ENCODE results near the gene RUNX2. TPM values are rescaled to one million over a fixed set of nuclear protein-coding genes. Genes with fewer than 3 reads are reported as not detected.

The RUNX2 gene
- polyA plus RNA-seq, 1 donor from 2014 or later = not detected

DNA sequence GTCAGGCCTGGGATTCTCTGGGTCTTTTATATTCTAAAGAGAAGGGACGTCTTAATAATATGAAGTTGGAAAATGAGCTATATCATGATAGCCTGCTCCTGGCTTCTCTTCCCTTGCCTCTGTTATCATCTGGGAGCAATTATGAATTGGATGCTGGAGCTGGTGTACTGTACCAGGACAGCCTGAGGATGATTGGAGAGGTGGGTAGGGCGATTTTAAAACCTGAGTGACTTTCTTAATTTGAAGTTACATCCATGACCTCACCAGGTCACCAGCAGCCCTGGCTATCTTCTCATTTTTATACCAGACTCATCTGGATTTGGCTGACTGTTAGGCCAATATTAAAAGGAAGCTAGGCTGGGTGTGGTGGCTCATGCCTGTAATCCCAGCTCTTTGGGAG, 369.9 kb downstream of the RUNX2 start:
- Histone ChIP-seq H3K27me3 (ENCODE audit: insufficient read depth, low read depth, low read length) (no peaks in the 10 kb centered on the region), H3F3A (ENCODE audit: insufficient read depth, low read length, poor library complexity, severe bottlenecking) (no peaks in the 10 kb centered on the region), H3K9ac (ENCODE audit: low read length) (no peak overlapping the region), H3K36me3 (ENCODE audit: insufficient read depth, low read length) (no peaks in the 10 kb centered on the region), H3K4me3 (ENCODE audit: low read length) (no peak overlapping the region), H3K79me2 (replicated peaks; ENCODE audit: insufficient read depth, low read length) (no peaks in the 10 kb centered on the region), H3K9me2 (ENCODE audit: insufficient read depth, low read length) (no peaks in the 10 kb centered on the region), H4K20me1 (ENCODE audit: insufficient read depth) (no peaks in the 10 kb centered on the region), H2AFZ (ENCODE audit: low read depth, low read length) (no peak overlapping the region), H3K27ac (ENCODE audit: low read length) (no peak overlapping the region), H3K9me3 (ENCODE audit: low read length) (no peaks in the 10 kb centered on the region), H3K4me2 (ENCODE audit: low read length) (no peak overlapping the region)
- TF ChIP-seq POLR2AphosphoS5 (IDR thresholded peaks at IDR 0.05) = no peak
- TF ChIP-seq SMC3 (conservative IDR thresholded peaks at IDR 0.05; ENCODE audit: poor library complexity) = no peak
- no peak for TF ChIP-seq EZH2 (IDR thresholded peaks at IDR 0.05; ENCODE audit: borderline replicate concordance, insufficient read depth, low read length, poor library complexity, severe bottlenecking)
- no peak for TF ChIP-seq RAD21 (conservative IDR thresholded peaks at IDR 0.05)
- TF ChIP-seq, protein P1, sequence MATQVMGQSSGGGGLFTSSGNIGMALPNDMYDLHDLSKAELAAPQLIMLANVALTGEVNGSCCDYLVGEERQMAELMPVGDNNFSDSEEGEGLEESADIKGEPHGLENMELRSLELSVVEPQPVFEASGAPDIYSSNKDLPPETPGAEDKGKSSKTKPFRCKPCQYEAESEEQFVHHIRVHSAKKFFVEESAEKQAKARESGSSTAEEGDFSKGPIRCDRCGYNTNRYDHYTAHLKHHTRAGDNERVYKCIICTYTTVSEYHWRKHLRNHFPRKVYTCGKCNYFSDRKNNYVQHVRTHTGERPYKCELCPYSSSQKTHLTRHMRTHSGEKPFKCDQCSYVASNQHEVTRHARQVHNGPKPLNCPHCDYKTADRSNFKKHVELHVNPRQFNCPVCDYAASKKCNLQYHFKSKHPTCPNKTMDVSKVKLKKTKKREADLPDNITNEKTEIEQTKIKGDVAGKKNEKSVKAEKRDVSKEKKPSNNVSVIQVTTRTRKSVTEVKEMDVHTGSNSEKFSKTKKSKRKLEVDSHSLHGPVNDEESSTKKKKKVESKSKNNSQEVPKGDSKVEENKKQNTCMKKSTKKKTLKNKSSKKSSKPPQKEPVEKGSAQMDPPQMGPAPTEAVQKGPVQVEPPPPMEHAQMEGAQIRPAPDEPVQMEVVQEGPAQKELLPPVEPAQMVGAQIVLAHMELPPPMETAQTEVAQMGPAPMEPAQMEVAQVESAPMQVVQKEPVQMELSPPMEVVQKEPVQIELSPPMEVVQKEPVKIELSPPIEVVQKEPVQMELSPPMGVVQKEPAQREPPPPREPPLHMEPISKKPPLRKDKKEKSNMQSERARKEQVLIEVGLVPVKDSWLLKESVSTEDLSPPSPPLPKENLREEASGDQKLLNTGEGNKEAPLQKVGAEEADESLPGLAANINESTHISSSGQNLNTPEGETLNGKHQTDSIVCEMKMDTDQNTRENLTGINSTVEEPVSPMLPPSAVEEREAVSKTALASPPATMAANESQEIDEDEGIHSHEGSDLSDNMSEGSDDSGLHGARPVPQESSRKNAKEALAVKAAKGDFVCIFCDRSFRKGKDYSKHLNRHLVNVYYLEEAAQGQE (IDR thresholded peaks at IDR 0.05; ENCODE audit: borderline replicate concordance) = no peak
- TF ChIP-seq MXI1 (conservative IDR thresholded peaks at IDR 0.05; ENCODE audit: poor library complexity, severe bottlenecking) = no peak
- no peak for TF ChIP-seq TAF1 (IDR thresholded peaks at IDR 0.05; ENCODE audit: low read depth)
- TF ChIP-seq EP300 (conservative IDR thresholded peaks at IDR 0.05; ENCODE audit: poor library complexity, severe bottlenecking) = no peak
- TF ChIP-seq CTCF (IDR thresholded peaks at IDR 0.05; ENCODE audit: poor library complexity, severe bottlenecking) = no peak

DNA sequence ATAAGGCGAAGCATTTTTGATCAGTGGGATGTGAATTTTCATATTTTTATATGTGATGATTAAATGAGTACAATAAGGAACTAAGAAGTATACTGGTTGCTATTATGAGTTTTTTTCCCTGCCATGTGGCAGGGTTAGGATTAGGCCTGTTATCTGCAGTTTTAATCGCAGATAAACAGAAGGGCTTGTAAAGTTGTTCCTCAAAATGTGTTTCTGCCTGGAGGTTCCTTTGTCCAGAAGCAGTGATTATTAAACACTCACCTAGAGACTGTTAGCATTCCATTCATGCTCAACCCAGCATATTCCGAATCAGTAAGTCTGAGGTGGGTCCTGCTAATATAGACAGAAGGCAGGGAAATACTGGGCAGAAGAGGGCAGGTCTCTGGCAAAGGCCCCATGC, 371.5 kb downstream of the RUNX2 start:
- Histone ChIP-seq H3K9me3 (ENCODE audit: low read length) (no peaks in the 10 kb centered on the region), H2AFZ (ENCODE audit: low read depth, low read length) (no peak overlapping the region), H3K79me2 (replicated peaks; ENCODE audit: insufficient read depth, low read length) (no peaks in the 10 kb centered on the region), H4K20me1 (ENCODE audit: insufficient read depth) (no peaks in the 10 kb centered on the region), H3F3A (ENCODE audit: insufficient read depth, low read length, poor library complexity, severe bottlenecking) (no peaks in the 10 kb centered on the region), H3K4me3 (ENCODE audit: low read length) (no peak overlapping the region), H3K27me3 (ENCODE audit: insufficient read depth, low read depth, low read length) (no peaks in the 10 kb centered on the region), H3K27ac (ENCODE audit: low read length) (no peak overlapping the region), H3K4me2 (ENCODE audit: low read length) (no peak overlapping the region), H3K9ac (ENCODE audit: low read length) (no peak overlapping the region), H3K9me2 (ENCODE audit: insufficient read depth, low read length) (no peaks in the 10 kb centered on the region), H3K36me3 (ENCODE audit: insufficient read depth, low read length) (no peaks in the 10 kb centered on the region)
- no peak for TF ChIP-seq SMC3 (conservative IDR thresholded peaks at IDR 0.05; ENCODE audit: poor library complexity)
- TF ChIP-seq EZH2 (IDR thresholded peaks at IDR 0.05; ENCODE audit: borderline replicate concordance, insufficient read depth, low read length, poor library complexity, severe bottlenecking) = no peak
- no peak for TF ChIP-seq POLR2AphosphoS5 (IDR thresholded peaks at IDR 0.05)
- no peak for TF ChIP-seq EP300 (conservative IDR thresholded peaks at IDR 0.05; ENCODE audit: poor library complexity, severe bottlenecking)
- TF ChIP-seq, protein P1 (IDR thresholded peaks at IDR 0.05; ENCODE audit: borderline replicate concordance) = no peak
- TF ChIP-seq RAD21 (conservative IDR thresholded peaks at IDR 0.05) = no peak
- no peak for TF ChIP-seq MXI1 (conservative IDR thresholded peaks at IDR 0.05; ENCODE audit: poor library complexity, severe bottlenecking)
- TF ChIP-seq TAF1 (IDR thresholded peaks at IDR 0.05; ENCODE audit: low read depth) = no peak
- no peak for TF ChIP-seq CTCF (IDR thresholded peaks at IDR 0.05; ENCODE audit: poor library complexity, severe bottlenecking)
